H1 (cell line): ENCODE results near the gene COL4A1. TPM values are rescaled to one million over a fixed set of nuclear protein-coding genes. Genes with fewer than 3 reads are reported as not detected.

Experiments used
- CTCF ChIA-PET: fragments of 300-600 bp; sonication (Branson Sonifier 250); formaldehyde crosslinking; loops from one replicate; lab custom pipeline; 2021; ENCODE audit not compliant: partially characterized antibody; lab: Charles Lee
- POLR2A ChIA-PET: fragments of 300-600 bp; sonication (Branson Sonifier 250); formaldehyde crosslinking; loops from one replicate; lab custom pipeline; 2021; ENCODE audit warnings: inconsistent platforms; ENCODE audit not compliant: partially characterized antibody; lab: Charles Lee
- DNase-seq, 2 experiments: peaks; one replicate each; pipeline versions ENCODE4 v3.0.0 to v3.0.0-alpha.2; 2010 to 2022; ENCODE audit warnings: low spot score in 2 of 2, low read depth in 1 of 2, mixed read lengths in 1 of 2
- FAIRE-seq: peaks from 2 replicates; lab custom pipeline; 2011; peaks lifted over from hg19 to GRCh38; lab: Jason Lieb, UNC
- H2AFZ ChIP-seq: 2 replicates; pipeline ENCODE4 v1.8.1; 2012; ENCODE audit warnings: low read length, inconsistent platforms
- H2AK5ac ChIP-seq: 2 replicates; pipeline ENCODE4 v1.6.1; 2013; ENCODE audit warnings: low read depth, low read length
- H2BK120ac ChIP-seq: replicated peaks from 2 replicates; pipeline ENCODE3; 2013; ENCODE audit warnings: low read depth, low read length, inconsistent platforms
- H2BK12ac ChIP-seq: 2 replicates; pipeline ENCODE4 v1.6.1; 2013; ENCODE audit warnings: low read depth, low read length
- H2BK15ac ChIP-seq: 2 replicates; pipeline ENCODE4 v1.6.1; 2013; ENCODE audit warnings: low read length
- H2BK20ac ChIP-seq: 2 replicates; pipeline ENCODE4 v1.6.1; 2013; ENCODE audit warnings: low read length
- H2BK5ac ChIP-seq: 2 replicates; pipeline ENCODE4 v1.6.1; 2013; ENCODE audit warnings: low read depth, low read length
- H3K14ac ChIP-seq: 2 replicates; pipeline ENCODE4 v1.6.1; 2013; ENCODE audit warnings: inconsistent platforms; ENCODE audit not compliant: insufficient read length
- H3K18ac ChIP-seq: 2 replicates; pipeline ENCODE4 v1.6.1; 2013; ENCODE audit warnings: low read length; ENCODE audit errors: extremely low read depth
- H3K23ac ChIP-seq: 2 replicates; pipeline ENCODE4 v1.6.1; 2013; ENCODE audit warnings: inconsistent platforms; ENCODE audit not compliant: insufficient read length
- H3K23me2 ChIP-seq: 2 replicates; pipeline ENCODE4 v1.6.1; 2013; ENCODE audit warnings: low read depth, low read length
- H3K27ac ChIP-seq: 2 replicates; pipeline ENCODE4 v1.6.1; 2011; ENCODE audit warnings: low read depth, low read length, inconsistent platforms
- H3K27me3 ChIP-seq, 4 experiments: replicated peaks in 1 of 4; 1 replicate in 1 of 4; 2 replicates in 3 of 4; pipeline versions ENCODE4 v1.6.1 to v1.8.1; 2011 to 2013; ENCODE audit warnings: low read length in 3 of 4, mild to moderate bottlenecking in 3 of 4, inconsistent platforms in 2 of 4, mixed read lengths in 2 of 4, moderate library complexity in 1 of 4; ENCODE audit not compliant: control insufficient read depth in 3 of 4, insufficient read depth in 3 of 4; ENCODE audit errors: extremely low read depth in 1 of 4
- H3K36me3 ChIP-seq, 4 experiments: 2 replicates each; pipeline versions ENCODE4 v1.6.1 to v1.8.1; 2011 to 2013; ENCODE audit warnings: mild to moderate bottlenecking in 4 of 4, low read length in 3 of 4, moderate library complexity in 2 of 4, control low read depth in 1 of 4, inconsistent platforms in 1 of 4; ENCODE audit not compliant: insufficient read depth in 4 of 4, control insufficient read depth in 2 of 4
- H3K4ac ChIP-seq: replicated peaks from 2 replicates; pipeline ENCODE3; 2013; ENCODE audit warnings: low read length, low read depth, mixed read lengths, inconsistent platforms; ENCODE audit not compliant: insufficient read length
- H3K4me1 ChIP-seq, 4 experiments: replicated peaks in 1 of 4; 1 replicate in 1 of 4; 2 replicates in 3 of 4; pipeline versions ENCODE4 v1.6.1 to v1.8.1; 2011 to 2013; ENCODE audit warnings: low read length in 3 of 4, inconsistent platforms in 2 of 4, mixed read lengths in 1 of 4; ENCODE audit not compliant: insufficient read depth in 4 of 4, control insufficient read depth in 3 of 4
- H3K4me2 ChIP-seq, 2 experiments: 2 replicates each; pipeline versions ENCODE4 v1.6.1 to v1.8.1; 2011 to 2013; ENCODE audit warnings: low read depth in 2 of 2, low read length in 2 of 2, control low read depth in 1 of 2, inconsistent platforms in 1 of 2, mild to moderate bottlenecking in 1 of 2; ENCODE audit not compliant: insufficient read depth in 1 of 2
- H3K4me3 ChIP-seq, 4 experiments: fragments of 200-600, 300-600 bp in 1 of 4; sonication (generic), shearing (Covaris generic), sonication (Bioruptor Twin) in 1 of 4; 2 replicates each; pipeline versions ENCODE4 v1.5.1 to v1.8.1; 2011 to 2016; ENCODE audit warnings: low read length in 4 of 4, low read depth in 3 of 4, control low read depth in 2 of 4, inconsistent platforms in 2 of 4, mild to moderate bottlenecking in 2 of 4, mixed read lengths in 1 of 4, moderate library complexity in 1 of 4; ENCODE audit not compliant: insufficient read depth in 2 of 4; ENCODE audit errors: extremely low read depth in 1 of 4
- H3K56ac ChIP-seq: replicated peaks from 2 replicates; pipeline ENCODE3; 2013; ENCODE audit warnings: low read depth, mild to moderate bottlenecking, mixed read lengths, low read length, inconsistent platforms; ENCODE audit not compliant: insufficient read length
- H3K79me1 ChIP-seq: 2 replicates; pipeline ENCODE4 v1.6.1; 2013; ENCODE audit warnings: low read depth, low read length, control low read depth
- H3K79me2 ChIP-seq, 2 experiments: 2 replicates each; pipeline versions ENCODE4 v1.6.1 to v1.8.1; 2012 to 2013; ENCODE audit warnings: low read length in 2 of 2, mild to moderate bottlenecking in 2 of 2, inconsistent platforms in 1 of 2; ENCODE audit not compliant: insufficient read depth in 2 of 2, control insufficient read depth in 1 of 2
- H3K9ac ChIP-seq, 4 experiments: replicated peaks in 1 of 4; 1 replicate in 1 of 4; 2 replicates in 3 of 4; pipeline versions ENCODE4 v1.6.1 to v1.8.1; 2011 to 2013; ENCODE audit warnings: low read depth in 3 of 4, low read length in 3 of 4, control low read depth in 2 of 4, mild to moderate bottlenecking in 2 of 4, moderate library complexity in 2 of 4, inconsistent platforms in 1 of 4; ENCODE audit errors: extremely low read depth in 1 of 4
- H3K9me3 ChIP-seq, 2 experiments: 2 replicates each; pipeline versions ENCODE4 v1.6.1 to v1.8.1; 2012 to 2013; ENCODE audit warnings: mild to moderate bottlenecking in 2 of 2, moderate library complexity in 2 of 2, control low read depth in 1 of 2, inconsistent platforms in 1 of 2, low read depth in 1 of 2, low read length in 1 of 2, mixed read lengths in 1 of 2; ENCODE audit not compliant: insufficient read depth in 2 of 2
- H4K20me1 ChIP-seq, 2 experiments: replicated peaks in 1 of 2; 2 replicates each; pipeline versions ENCODE3 to v1.8.1; 2011 to 2013; ENCODE audit warnings: inconsistent platforms in 2 of 2, low read length in 2 of 2, mild to moderate bottlenecking in 1 of 2; ENCODE audit not compliant: insufficient read depth in 2 of 2, control insufficient read depth in 1 of 2
- H4K5ac ChIP-seq: 2 replicates; pipeline ENCODE4 v1.6.1; 2013; ENCODE audit warnings: low read length, low read depth, mixed read lengths, inconsistent platforms; ENCODE audit not compliant: insufficient read length
- H4K8ac ChIP-seq: 2 replicates; pipeline ENCODE4 v1.8.0; 2013; ENCODE audit warnings: mild to moderate bottlenecking, moderate library complexity, low read length, inconsistent platforms; ENCODE audit not compliant: insufficient read depth; ENCODE audit errors: extremely low read depth
- H4K91ac ChIP-seq: replicated peaks from 2 replicates; pipeline ENCODE3; 2013; ENCODE audit warnings: low read length, mixed read lengths, inconsistent platforms; ENCODE audit not compliant: insufficient read length
- CREB1 ChIP-seq: IDR thresholded peaks from 2 replicates; pipeline ENCODE4 v1.6.1; 2012; ENCODE audit warnings: inconsistent platforms
- EZH2 ChIP-seq: fragments of 200-600 bp; sonication (generic); IDR thresholded peaks from 2 replicates; pipeline ENCODE4 v1.7.1; 2012; ENCODE audit warnings: low read depth, mild to moderate bottlenecking, moderate library complexity, low read length, inconsistent platforms; ENCODE audit not compliant: severe bottlenecking
- JUND ChIP-seq: IDR thresholded peaks from 2 replicates; pipeline ENCODE4 v1.6.1; 2011; ENCODE audit warnings: mild to moderate bottlenecking, improper control_type of control experiment, low read length
- KDM1A ChIP-seq: fragments of 200-600, 300-600 bp; sonication (generic); IDR thresholded peaks from 2 replicates; pipeline ENCODE4 v1.7.1; 2016; ENCODE audit warnings: mild to moderate bottlenecking, low read length, borderline replicate concordance
- KDM4A ChIP-seq: IDR thresholded peaks from one replicate; pipeline ENCODE4 v1.7.1; 2012; ENCODE audit warnings: low read depth, mild to moderate bottlenecking, moderate library complexity, low read length, inconsistent platforms; ENCODE audit not compliant: severe bottlenecking
- KDM5A ChIP-seq: fragments of 200-600 bp; IDR thresholded peaks from 2 replicates; pipeline ENCODE4 v1.7.1; 2012; ENCODE audit warnings: mild to moderate bottlenecking, low read length, inconsistent platforms, mixed read lengths
- NANOG ChIP-seq: IDR thresholded peaks from 2 replicates; pipeline ENCODE4 v1.6.1; 2011; ENCODE audit warnings: low read length, low read depth, mild to moderate bottlenecking, inconsistent platforms; ENCODE audit not compliant: insufficient read depth, poor library complexity, severe bottlenecking
- POU5F1 ChIP-seq: IDR thresholded peaks from 2 replicates; pipeline ENCODE4 v1.6.1; 2011; ENCODE audit warnings: low read depth, mild to moderate bottlenecking, low read length, moderate library complexity
- RAD21 ChIP-seq, 2 experiments: IDR thresholded peaks in 1 of 2; conservative IDR thresholded peaks in 1 of 2; 2 replicates each; pipeline ENCODE4 v1.6.1; 2011; ENCODE audit warnings: low read depth in 2 of 2, low read length in 2 of 2, improper control_type of control experiment in 1 of 2, inconsistent platforms in 1 of 2, mild to moderate bottlenecking in 1 of 2, moderate library complexity in 1 of 2
- SAP30 ChIP-seq: fragments of 300-600 bp; sonication (generic); IDR thresholded peaks from 2 replicates; pipeline ENCODE4 v1.7.1; 2012; ENCODE audit warnings: low read length, moderate library complexity, mild to moderate bottlenecking, inconsistent platforms; ENCODE audit not compliant: insufficient read depth, insufficient replicate concordance
- SIRT6 ChIP-seq: IDR thresholded peaks from one replicate; pipeline ENCODE4 v1.7.1; 2012; ENCODE audit warnings: low read length, inconsistent platforms
- WGBS, 2 experiments: shearing (Covaris generic) in 1 of 2; methylation state at CpG; one replicate each; pipeline versions ENCODE4 v1.1.6 to v1.1.7; 2013 to 2015; ENCODE audit warnings: low lambda C conversion rate in 2 of 2, mixed read lengths in 2 of 2, inconsistent platforms in 1 of 2, low coverage in 1 of 2, missing lambda C conversion rate in 1 of 2; ENCODE audit not compliant: insufficient replicate concordance in 2 of 2, insufficient coverage in 1 of 2, insufficient read length in 1 of 2; ENCODE audit errors: extremely low coverage in 1 of 2, missing lambda C conversion rate in 1 of 2; 5-methylcytosine and 5-hydroxymethylcytosine counted together
- polyA plus RNA-seq, 7 experiments: library from polyadenylated mRNA; depleted of rRNA in 3 of 7; stranded (reverse) in 5 of 7; unstranded in 2 of 7; fragments of >200 nt in 5 of 7; fragments of 200-250 nt in 2 of 7; gene quantifications; 1 replicate in 5 of 7; 2 replicates in 1 of 7; 4 replicates in 1 of 7; pipeline versions ENCODE4 v1.2.1 to v1.2.3, GENCODE V29; 2011 to 2013; ENCODE audit warnings: missing spikeins in 2 of 7, mixed read lengths in 2 of 7
- total RNA-seq: library from RNA; stranded (reverse); fragmentation: NEBNext Ultra II Directional; extraction: Animal tissue kit (Norgen Biotek cat#: 25700); gene quantifications from 2 replicates; pipeline ENCODE4 v1.2.1, GENCODE V29; 2021

The COL4A1 gene
- total and polyA plus RNA-seq, 2 of the 8 experiments (the other 6 are each of a cell fraction or from before 2014, with no cell fraction given): 30.7 to 82.0 TPM

DNA sequence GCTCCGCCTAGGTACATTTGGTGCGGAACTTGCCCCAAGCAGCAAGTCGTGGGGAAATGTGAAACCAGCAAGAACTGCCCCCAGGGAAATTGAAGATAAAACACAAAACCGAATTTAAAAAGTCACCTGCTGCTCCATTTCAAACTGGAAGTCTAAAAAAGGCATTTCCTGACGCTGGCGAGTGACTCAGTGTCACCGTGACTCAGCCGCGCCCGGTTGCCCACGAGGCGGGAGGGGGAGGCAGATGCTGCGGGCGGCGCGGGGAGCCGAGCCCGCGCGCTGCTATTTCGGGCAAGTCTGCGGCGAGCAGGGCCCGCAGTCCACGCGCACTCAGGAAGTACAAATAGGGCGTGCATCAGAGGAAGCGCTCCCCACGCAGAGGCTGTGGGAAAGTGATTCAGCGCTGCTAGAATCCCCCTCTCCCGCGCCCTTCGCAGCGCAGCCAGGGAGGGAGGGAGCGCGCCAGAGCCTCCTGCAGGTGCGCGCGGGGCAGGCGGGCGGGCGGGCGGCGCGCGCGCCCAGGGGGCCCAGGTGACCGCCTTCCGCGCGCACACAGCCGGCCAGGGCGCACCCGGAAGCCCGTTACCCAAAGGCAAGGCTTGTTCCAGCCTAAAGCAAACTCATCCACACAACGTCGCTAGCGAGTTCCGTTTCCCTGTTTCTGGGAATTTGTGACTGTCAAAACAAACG lies 168.8 kb downstream of the COL4A1 start:
- Histone ChIP-seq H2AK5ac (no peak overlapping the region), H2BK20ac (peak overlapping the region; percentile 77; the same call in 1 of the 2 replicates), H2AFZ (peak overlapping the region; percentile 86), H3K56ac (no peak overlapping the region), H2BK5ac (peak overlapping the region; percentile 42; the same call in 1 of the 2 replicates), H3K4me3 (peak overlapping the region; percentile 48 to 78 (median 64)), H3K14ac (no peak overlapping the region), H3K18ac (peak overlapping the region; percentile 68), H3K9me3 (no peaks in the 10 kb centered on the region), H4K91ac (peak overlapping the region; percentile 88), H3K4ac (no peak overlapping the region), H3K27ac (no peak overlapping the region), H4K20me1 (no peaks in the 10 kb centered on the region), H3K23me2 (peaks cover 12% of the 10 kb centered on the region), H2BK12ac (peak overlapping the region; percentile 86), H3K4me2 (peak overlapping the region; percentile 69 to 95), H4K5ac (peak overlapping the region; percentile 3), H3K23ac (no peak overlapping the region), H3K79me1 (no peaks in the 10 kb centered on the region), H2BK15ac (peak overlapping the region; percentile 77; the same call in 1 of the 2 replicates), H3K4me1 (peaks cover 12 to 25% (median 22%) of the 10 kb centered on the region in 4 experiments), H3K9ac (peak overlapping the region in 3 of 4 experiments; percentile 34 to 55 (median 41); a peak in 4 of 7 replicates), H3K36me3 (no peaks in the 10 kb centered on the region), H4K8ac (peak overlapping the region; percentile 90; the same call in 1 of the 2 replicates), H2BK120ac (no peak overlapping the region), H3K27me3 (peaks cover 0 to 13% (median 7%) of the 10 kb centered on the region in 4 experiments; a peak in 5 of 7 replicates), H3K79me2 (no peaks in the 10 kb centered on the region)
- CTCF ChIA-PET: interaction anchor here (0.7 to 3.0 kb wide), 5 partner anchors 11 to 31 kb away, joined by 3 to 12 read pairs (median 5); no protein-coding TSS in a partner anchor
- DNase-seq: no peak
- 2% methylated on average over 49 of the region's 60 CpGs; no CpG with 5 or more reads in 1 of the 2 experiments for WGBS, 2 experiments
- FAIRE-seq: no peak
- POLR2A ChIA-PET: interaction anchor here (1.5 kb wide), 1 partner anchor 13 kb away, joined by 3 read pairs; no protein-coding TSS in a partner anchor
- no peak for TF ChIP-seq KDM1A
- TF ChIP-seq CREB1: no peak; the same call in 1 of the 2 replicates
- TF ChIP-seq RAD21 (IDR thresholded peaks at IDR 0.05 in 1 of 2, conservative IDR thresholded peaks at IDR 0.05 in 1 of 2; ENCODE audit: low read depth in 2 of 2, low read length in 2 of 2): peak in 1 of 2 experiments; percentile 33; a peak in 2 of 4 replicates
- peak; percentile 4; the same call in 1 of the 2 replicates for TF ChIP-seq JUND
- no peak for TF ChIP-seq POU5F1
- peak; percentile 96 for TF ChIP-seq KDM4A
- TF ChIP-seq EZH2: peak; percentile 50
- TF ChIP-seq SIRT6: no peak
- no peak for TF ChIP-seq NANOG
- no peak for TF ChIP-seq SAP30
- no peak for TF ChIP-seq KDM5A
